ENCODE results near the gene PCLO. TPM values are rescaled to one million over a fixed set of nuclear protein-coding genes. Genes with fewer than 3 reads are reported as not detected.

The PCLO gene
- total RNA-seq, 3 donors from 2014 or later, result 5.5 to 16.5 (median 7.1) TPM

DNA sequence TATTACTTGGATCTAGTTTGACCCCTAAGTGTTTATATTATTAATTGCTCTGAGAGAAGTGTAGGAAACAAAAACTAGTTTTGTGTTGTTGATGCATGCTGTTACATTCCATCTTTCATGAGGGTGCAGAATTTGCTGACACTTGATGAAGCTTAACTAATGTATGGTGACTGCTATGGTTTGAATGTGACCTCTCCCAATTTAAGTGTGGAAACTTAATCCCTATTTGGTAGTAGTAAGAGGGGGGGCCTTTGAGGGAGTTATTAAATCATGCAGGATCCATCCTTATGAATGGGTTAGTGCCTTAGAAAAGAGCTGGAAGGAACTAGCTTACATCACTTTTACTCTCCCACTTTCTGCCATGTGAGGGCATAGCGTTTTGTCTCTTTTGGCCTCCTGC lies 142.5 kb downstream of the PCLO start:
- TF ChIP-seq CTCF (IDR thresholded peaks at IDR 0.05), result no peak
- intact Hi-C loops (cut with DNase I, micrococcal nuclease), result no loop called here
- no peak for ATAC-seq

GRCh38 chr7:83015916-83016315 lies 146.8 kb downstream of the PCLO start:
- peaks cover 6% of the 10 kb centered on the region for H3K9me3 ChIP-seq
- H3K4me3 ChIP-seq, result no peak overlapping the region
- intact Hi-C loops (cut with DNase I, micrococcal nuclease), result no loop called here
- no peak for ATAC-seq
- no peak for DNase-seq
- H3K36me3 ChIP-seq (ENCODE audit: low read depth), result no peaks in the 10 kb centered on the region
- H3K4me1 ChIP-seq (ENCODE audit: low read depth), result no peaks in the 10 kb centered on the region
- TF ChIP-seq CTCF (IDR thresholded peaks at IDR 0.05), result no peak

More for the DNA sequence above, 142.5 kb downstream of the PCLO start:
- Histone ChIP-seq H3K36me3 (ENCODE audit: low read depth) (no peaks in the 10 kb centered on the region), H3K9me3 (peaks cover 18% of the 10 kb centered on the region), H3K4me1 (ENCODE audit: low read depth) (no peaks in the 10 kb centered on the region), H3K4me3 (no peak overlapping the region)
- DNase-seq, result no peak

- ATAC-seq (no peak), DNase-seq (no peak)
- H3K36me3 ChIP-seq (ENCODE audit: low read depth), result no peaks in the 10 kb centered on the region
- no peaks in the 10 kb centered on the region for H3K4me1 ChIP-seq (ENCODE audit: low read depth)
- H3K4me3 ChIP-seq, result no peak overlapping the region
- H3K9me3 ChIP-seq, result no peaks in the 10 kb centered on the region
- intact Hi-C loops (cut with DNase I, micrococcal nuclease), result no loop called here
- no peak for TF ChIP-seq CTCF (IDR thresholded peaks at IDR 0.05)
Observed at GRCh38 chr7:83014546-83014945, 148.1 kb downstream of the PCLO start.

DNA sequence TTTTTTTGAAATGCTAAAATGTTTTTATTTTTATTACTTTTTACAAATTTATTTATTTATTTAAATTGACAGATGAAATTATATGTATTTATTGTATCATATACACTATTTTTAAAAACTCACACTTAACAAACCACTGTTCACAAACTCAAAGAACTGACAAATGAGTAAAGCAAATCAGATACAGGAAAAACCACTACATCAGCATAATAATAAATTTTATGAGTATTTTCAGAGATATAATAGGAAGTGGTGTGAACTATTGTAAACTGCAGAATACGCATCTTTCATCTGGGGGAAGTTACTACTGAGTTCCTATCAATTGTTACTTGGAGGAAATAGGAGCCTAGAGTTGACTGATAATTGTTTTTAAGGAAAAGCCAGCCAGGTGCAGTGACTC lies 150.7 kb downstream of the PCLO start:
- TF ChIP-seq CTCF (IDR thresholded peaks at IDR 0.05), result no peak
- Histone ChIP-seq H3K9me3 (no peaks in the 10 kb centered on the region), H3K4me3 (no peak overlapping the region), H3K36me3 (ENCODE audit: low read depth) (no peaks in the 10 kb centered on the region), H3K4me1 (ENCODE audit: low read depth) (no peaks in the 10 kb centered on the region)
- DNase-seq (no peak), ATAC-seq (no peak)
- intact Hi-C loops (cut with DNase I, micrococcal nuclease), result no loop called here

DNA sequence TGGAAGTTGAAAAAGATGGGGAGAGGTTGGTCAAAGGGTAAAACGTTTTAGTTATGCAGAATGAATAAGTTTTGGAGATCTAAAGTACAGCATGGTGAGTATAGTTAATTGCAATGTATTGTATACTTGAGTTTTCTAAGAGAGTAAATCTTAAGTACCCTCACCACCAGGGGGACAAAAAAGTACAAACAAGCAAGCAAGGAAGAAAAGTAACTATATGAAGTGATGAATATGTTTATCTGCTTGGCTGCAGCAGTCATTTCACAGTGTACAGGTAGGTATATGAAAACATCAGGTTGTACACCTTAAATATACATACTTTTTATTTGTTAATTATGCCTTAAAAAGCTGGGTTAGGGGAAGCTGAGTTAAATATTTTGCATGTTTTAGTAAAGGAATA lies 157.3 kb downstream of the PCLO start:
- no peak for DNase-seq
- TF ChIP-seq CTCF (IDR thresholded peaks at IDR 0.05), result no peak
- ATAC-seq, result no peak
- H3K36me3 ChIP-seq (ENCODE audit: low read depth), result no peaks in the 10 kb centered on the region
- intact Hi-C loops (cut with DNase I, micrococcal nuclease), result no loop called here
- H3K4me1 ChIP-seq (ENCODE audit: low read depth), result no peaks in the 10 kb centered on the region
- no peaks in the 10 kb centered on the region for H3K9me3 ChIP-seq
- H3K4me3 ChIP-seq, result no peak overlapping the region

DNA sequence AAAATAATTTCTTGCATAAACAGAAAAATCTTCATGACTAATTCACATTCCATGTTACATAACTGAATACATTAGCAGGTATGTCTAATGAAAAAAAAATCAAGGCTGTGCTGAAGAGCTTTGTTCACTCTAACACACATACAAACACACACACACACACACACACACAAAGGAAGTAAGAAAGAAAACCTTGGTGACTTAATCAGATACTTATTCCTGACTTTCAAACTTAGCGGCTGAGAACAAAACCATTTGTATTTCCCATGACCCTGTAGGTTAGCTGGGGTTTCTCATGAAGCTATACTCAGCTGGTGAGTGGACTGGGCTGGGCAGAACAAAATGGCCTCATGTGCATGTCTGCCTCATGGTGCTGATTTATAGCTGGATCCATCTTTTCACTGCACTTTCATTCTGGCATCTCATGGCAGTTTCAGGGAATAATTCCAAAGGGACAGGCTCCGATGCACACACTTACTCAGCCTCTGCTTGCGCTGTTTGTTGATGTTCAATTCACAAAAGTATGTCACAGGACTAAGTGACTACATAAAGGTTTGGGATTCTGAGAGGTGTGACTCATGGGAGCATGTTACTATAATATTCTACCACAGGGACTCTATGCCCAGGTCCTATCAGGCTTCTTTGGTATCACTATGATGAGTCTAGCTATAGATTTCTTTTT lies 161.2 kb downstream of the PCLO start:
- DNase-seq, result no peak
- no peaks in the 10 kb centered on the region for H3K9me3 ChIP-seq
- H3K36me3 ChIP-seq (ENCODE audit: low read depth), result no peaks in the 10 kb centered on the region
- TF ChIP-seq CTCF (IDR thresholded peaks at IDR 0.05), result no peak
- no peak overlapping the region for H3K4me3 ChIP-seq
- no peak for ATAC-seq
- H3K4me1 ChIP-seq (ENCODE audit: low read depth), result no peaks in the 10 kb centered on the region
- intact Hi-C loops (cut with DNase I, micrococcal nuclease), result no loop called here
